CD4-positive, alpha-beta T cell (primary cell): ENCODE results near the gene COL4A6. TPM values are rescaled to one million over a fixed set of nuclear protein-coding genes. Genes with fewer than 3 reads are reported as not detected.
A peak's percentile ranks its signal among the peaks of the same experiment; 100 is the strongest.

Experiments used
- ATAC-seq: fragments of 200-7000 bp; cut with Tn5 transposase; one replicate; pipeline ENCODE4 v1.10.0; 2022; ENCODE audit warnings: mild to moderate bottlenecking; ENCODE audit not compliant: poor library complexity
- CTCF ChIA-PET: fragments of 350-600 bp; sonication (Branson Sonifier 250); formaldehyde crosslinking; loops from one replicate; lab custom pipeline; 2021; ENCODE audit warnings: antibody characterized with exemption, inconsistent platforms; lab: Charles Lee
- POLR2A ChIA-PET: fragments of 350-600 bp; sonication (Branson Sonifier 250); formaldehyde crosslinking; loops from one replicate; lab custom pipeline; 2021; ENCODE audit warnings: antibody characterized with exemption, inconsistent platforms; lab: Charles Lee
- DNase-seq, 14 experiments: peaks; one replicate each; pipeline ENCODE4 v3.0.0-alpha.2; 2013 to 2020; ENCODE audit warnings: mixed read lengths in 2 of 14
- H3K27ac ChIP-seq, 2 donors: one replicate each; pipeline versions ENCODE4 v1.5.1 to v1.7.0; 2013; ENCODE audit warnings: low read length in 2 of 2, low read depth in 1 of 2, mild to moderate bottlenecking in 1 of 2
- H3K27me3 ChIP-seq, 2 experiments: 1 replicate in 1 of 2; 2 replicates in 1 of 2; pipeline versions ENCODE4 v1.6.1 to v1.7.0; 2013; ENCODE audit warnings: low read length in 2 of 2, control low read depth in 1 of 2, mild to moderate bottlenecking in 1 of 2, moderate library complexity in 1 of 2; ENCODE audit not compliant: insufficient read depth in 2 of 2, control insufficient read depth in 1 of 2
- H3K36me3 ChIP-seq: one replicate; pipeline ENCODE4 v1.6.1; 2013; ENCODE audit warnings: low read length, control low read depth; ENCODE audit not compliant: insufficient read depth
- H3K4me1 ChIP-seq: one replicate; pipeline ENCODE4 v1.6.1; 2013; ENCODE audit warnings: low read length, control low read depth; ENCODE audit not compliant: insufficient read depth
- H3K4me3 ChIP-seq: one replicate; pipeline ENCODE4 v1.5.1; 2013; ENCODE audit warnings: mild to moderate bottlenecking, low read length, moderate library complexity
- H3K9me3 ChIP-seq, 2 experiments: 1 replicate in 1 of 2; 2 replicates in 1 of 2; pipeline versions ENCODE4 v1.6.1 to v1.7.0; 2013; ENCODE audit warnings: low read length in 2 of 2, mild to moderate bottlenecking in 2 of 2, control low read depth in 1 of 2, moderate library complexity in 1 of 2; ENCODE audit not compliant: control insufficient read depth in 1 of 2, insufficient read depth in 1 of 2
- H3K27ac Mint-ChIP-seq: one replicate; pipeline ENCODE4 v1.8.0; 2020; ENCODE audit warnings: mixed read lengths
- H3K27me3 Mint-ChIP-seq: one replicate; pipeline ENCODE4 v1.8.0; 2021; ENCODE audit warnings: mixed read lengths
- H3K36me3 Mint-ChIP-seq: one replicate; pipeline ENCODE4 v1.8.0; 2021; ENCODE audit warnings: low read depth, mixed read lengths
- H3K4me1 Mint-ChIP-seq: one replicate; pipeline ENCODE4 v1.8.0; 2021; ENCODE audit warnings: low read depth, mixed read lengths
- H3K4me3 Mint-ChIP-seq: one replicate; pipeline ENCODE4 v1.8.0; 2020; ENCODE audit warnings: mild to moderate bottlenecking, mixed read lengths
- H3K9me3 Mint-ChIP-seq: one replicate; pipeline ENCODE4 v1.8.0; 2020; ENCODE audit warnings: mixed read lengths
- intact Hi-C, 2 experiments: fragments of 100-400 bp; cut with DNase I in 1 of 2; cut with micrococcal nuclease in 1 of 2; formaldehyde crosslinking; loops; one replicate each; pipeline versions ENCODE4 v1.15.1 to v1.9.0; 2023 to 2025; cut with DNase I, micrococcal nuclease
- total RNA-seq, 174 experiments: library from RNA in 2 of 174; stranded (reverse) in 2 of 174; gene quantifications; one replicate each; pipeline ENCODE4 v1.2.3 and lab custom pipeline; 2021 to 2026
- TF ChIP-seq, protein P1 (sequence below): fragments of 200-600 bp; IDR thresholded peaks from one replicate; pipeline ENCODE4 v1.8.0; 2022; ENCODE audit warnings: antibody characterized with exemption, mild to moderate bottlenecking

COL4A6 gene
- total RNA-seq, 2 experiments from 2014 or later = not detected

GRCh38 chrX:108230574-108230973 lies 207.6 kb downstream of the COL4A6 start:
- Histone ChIP-seq H3K36me3 (no peaks in the 10 kb centered on the region), H3K4me3 (no peak overlapping the region), H3K4me1 (no peaks in the 10 kb centered on the region), H3K9me3 (no peaks in the 10 kb centered on the region), H3K27ac (no peak overlapping the region), H3K27me3 (no peaks in the 10 kb centered on the region)
- intact Hi-C loops = no loop called here
- H3K9me3 Mint-ChIP-seq = no peaks in the 10 kb centered on the region
- no peaks in the 10 kb centered on the region for H3K4me1 Mint-ChIP-seq
- TF ChIP-seq, protein P1, sequence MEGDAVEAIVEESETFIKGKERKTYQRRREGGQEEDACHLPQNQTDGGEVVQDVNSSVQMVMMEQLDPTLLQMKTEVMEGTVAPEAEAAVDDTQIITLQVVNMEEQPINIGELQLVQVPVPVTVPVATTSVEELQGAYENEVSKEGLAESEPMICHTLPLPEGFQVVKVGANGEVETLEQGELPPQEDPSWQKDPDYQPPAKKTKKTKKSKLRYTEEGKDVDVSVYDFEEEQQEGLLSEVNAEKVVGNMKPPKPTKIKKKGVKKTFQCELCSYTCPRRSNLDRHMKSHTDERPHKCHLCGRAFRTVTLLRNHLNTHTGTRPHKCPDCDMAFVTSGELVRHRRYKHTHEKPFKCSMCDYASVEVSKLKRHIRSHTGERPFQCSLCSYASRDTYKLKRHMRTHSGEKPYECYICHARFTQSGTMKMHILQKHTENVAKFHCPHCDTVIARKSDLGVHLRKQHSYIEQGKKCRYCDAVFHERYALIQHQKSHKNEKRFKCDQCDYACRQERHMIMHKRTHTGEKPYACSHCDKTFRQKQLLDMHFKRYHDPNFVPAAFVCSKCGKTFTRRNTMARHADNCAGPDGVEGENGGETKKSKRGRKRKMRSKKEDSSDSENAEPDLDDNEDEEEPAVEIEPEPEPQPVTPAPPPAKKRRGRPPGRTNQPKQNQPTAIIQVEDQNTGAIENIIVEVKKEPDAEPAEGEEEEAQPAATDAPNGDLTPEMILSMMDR = no peak
- H3K27ac Mint-ChIP-seq = no peak overlapping the region
- DNase-seq (no peak), ATAC-seq (no peak)
- H3K4me3 Mint-ChIP-seq = no peak overlapping the region
- POLR2A ChIA-PET = no interaction called here
- no peaks in the 10 kb centered on the region for H3K36me3 Mint-ChIP-seq
- CTCF ChIA-PET = interaction anchor here (0.7 kb wide), 1 partner anchor 69 kb away, joined by 3 read pairs; no protein-coding TSS in a partner anchor
- peaks cover 6% of the 10 kb centered on the region for H3K27me3 Mint-ChIP-seq

DNA sequence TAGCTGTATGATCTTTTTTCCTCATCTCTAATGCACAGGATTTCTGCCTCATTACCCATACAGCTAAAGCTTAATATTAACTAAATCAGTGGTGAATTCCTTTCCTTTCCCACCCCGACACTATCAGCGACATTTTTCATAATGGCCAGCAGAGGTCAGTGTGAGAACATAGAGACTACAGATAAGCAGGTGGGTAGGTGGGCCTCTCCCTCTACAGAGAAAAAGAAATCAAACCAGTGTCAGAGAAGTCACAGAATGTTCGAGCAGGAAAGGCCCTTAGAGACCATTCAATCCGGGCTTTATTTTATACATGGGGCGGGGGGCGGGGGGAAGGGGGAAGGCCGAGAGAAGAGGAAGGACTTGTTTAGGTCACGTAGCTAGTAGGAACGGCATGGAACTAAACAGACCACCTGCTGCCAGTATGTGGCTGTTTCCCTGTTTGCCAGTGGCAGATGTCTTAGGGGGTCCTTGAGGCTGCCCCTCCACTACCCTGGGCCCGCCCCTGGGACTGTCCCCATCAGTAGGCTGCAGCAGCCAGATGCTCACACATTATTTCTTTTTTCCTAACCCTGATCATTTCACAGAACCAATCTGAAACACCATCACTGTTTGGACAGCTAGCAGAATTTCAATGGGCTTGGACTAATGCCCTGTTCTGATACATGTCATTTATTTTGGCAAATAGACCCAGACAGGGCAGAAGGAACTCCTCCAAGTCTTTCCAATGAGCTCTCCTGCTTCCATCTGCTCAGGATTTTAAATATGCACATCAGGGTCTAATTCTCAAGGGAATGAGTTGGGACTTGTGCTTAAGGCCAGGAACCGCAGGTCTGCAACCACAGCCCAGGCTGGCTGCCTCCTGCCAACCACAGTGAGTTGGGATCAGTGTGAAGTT lies 213.2 kb downstream of the COL4A6 start:
- Histone ChIP-seq H3K4me1 (no peaks in the 10 kb centered on the region), H3K4me3 (no peak overlapping the region), H3K9me3 (no peaks in the 10 kb centered on the region), H3K27ac (no peak overlapping the region), H3K36me3 (no peaks in the 10 kb centered on the region), H3K27me3 (no peaks in the 10 kb centered on the region)
- no peak overlapping the region for H3K4me3 Mint-ChIP-seq
- ChIA-PET POLR2A (interaction anchor here (0.7 kb wide), 1 partner anchor 19 kb away, joined by 3 read pairs; no protein-coding TSS in a partner anchor), CTCF (interaction anchor here (0.7 to 0.9 kb wide), 3 partner anchors 9 to 43 kb away, joined by 3 to 4 read pairs (median 3); no protein-coding TSS in a partner anchor)
- no peak overlapping the region for H3K27ac Mint-ChIP-seq
- H3K36me3 Mint-ChIP-seq = no peaks in the 10 kb centered on the region
- TF ChIP-seq, protein P1 = peak; percentile 59
- no peaks in the 10 kb centered on the region for H3K9me3 Mint-ChIP-seq
- peak in 2 of 14 experiments; percentile 12 to 27 for DNase-seq
- peaks cover 6% of the 10 kb centered on the region for H3K27me3 Mint-ChIP-seq
- H3K4me1 Mint-ChIP-seq = peaks cover 5% of the 10 kb centered on the region
- intact Hi-C loops = no loop called here
- no peak for ATAC-seq

GRCh38 chrX:108224218-108224617 lies 214.0 kb downstream of the COL4A6 start:
- Mint-ChIP-seq H3K4me3 (no peak overlapping the region), H3K27ac (no peak overlapping the region), H3K27me3 (peaks cover 6% of the 10 kb centered on the region), H3K36me3 (no peaks in the 10 kb centered on the region), H3K9me3 (no peaks in the 10 kb centered on the region), H3K4me1 (peaks cover 5% of the 10 kb centered on the region)
- Histone ChIP-seq H3K4me1 (no peaks in the 10 kb centered on the region), H3K27me3 (no peaks in the 10 kb centered on the region), H3K4me3 (no peak overlapping the region), H3K36me3 (no peaks in the 10 kb centered on the region), H3K9me3 (no peaks in the 10 kb centered on the region), H3K27ac (no peak overlapping the region)
- DNase-seq (no peak), ATAC-seq (no peak)
- intact Hi-C loops = no loop called here
- ChIA-PET POLR2A (interaction anchor here (0.7 kb wide), 1 partner anchor 18 kb away, joined by 3 read pairs; no protein-coding TSS in a partner anchor), CTCF (interaction anchor here (0.7 to 0.9 kb wide), 3 partner anchors 8 to 44 kb away, joined by 3 to 4 read pairs (median 3); no protein-coding TSS in a partner anchor)
- TF ChIP-seq, protein P1 = no peak
